ENCODE data around the gene HOXA11.

GRCh38 chr7:27131390-27131819, 53.6 kb downstream of the HOXA11 start:
- TF ChIP-seq POLR2A (IDR thresholded peaks at IDR 0.05) (no peak), CTCF (IDR thresholded peaks at IDR 0.05) (no peak), EP300 (IDR thresholded peaks at IDR 0.05) (no peak), POLR2AphosphoS5 (IDR thresholded peaks at IDR 0.05) (no peak)
